T-helper 17 cell (primary cell): ENCODE data around the gene PTPRD. TPM values are rescaled to one million over a fixed set of nuclear protein-coding genes. Genes with fewer than 3 reads are reported as not detected.

Source experiments
- ATAC-seq: fragments of 150-1000 bp; cut with Tn5 transposase; 2 replicates; pipeline ENCODE4 v1.10.0; 2021; ENCODE audit warnings: mild to moderate bottlenecking, moderate library complexity
- DNase-seq, 3 donors: peaks; one replicate each; pipeline versions ENCODE4 v3.0.0 to v3.0.0-alpha.2; 2020 to 2021
- H3K9me3 ChIP-seq: one replicate; pipeline ENCODE4 v1.7.0; 2013; ENCODE audit warnings: low read length, mild to moderate bottlenecking; ENCODE audit not compliant: control insufficient read depth, poor library complexity, severe bottlenecking
- H3K27ac Mint-ChIP-seq: one replicate; pipeline ENCODE4 v1.8.0; 2022; ENCODE audit warnings: mild to moderate bottlenecking, moderate library complexity, mixed read lengths
- H3K27me3 Mint-ChIP-seq: one replicate; pipeline ENCODE4 v1.8.0; 2022; ENCODE audit warnings: mixed read lengths
- H3K36me3 Mint-ChIP-seq: one replicate; pipeline ENCODE4 v1.8.0; 2022; ENCODE audit warnings: low read depth, mixed read lengths
- H3K4me1 Mint-ChIP-seq: one replicate; pipeline ENCODE4 v1.8.0; 2022; ENCODE audit warnings: mild to moderate bottlenecking, mixed read lengths
- H3K4me3 Mint-ChIP-seq: one replicate; pipeline ENCODE4 v1.8.0; 2022; ENCODE audit warnings: mild to moderate bottlenecking, moderate library complexity, mixed read lengths
- total RNA-seq, 4 donors: library from RNA in 2 of 4; stranded (reverse) in 2 of 4; gene quantifications; one replicate each; pipeline ENCODE4 v1.2.3 and lab custom pipeline; 2022 to 2026

Gene PTPRD
- total RNA-seq, 2 donors from 2014 or later: not detected

DNA sequence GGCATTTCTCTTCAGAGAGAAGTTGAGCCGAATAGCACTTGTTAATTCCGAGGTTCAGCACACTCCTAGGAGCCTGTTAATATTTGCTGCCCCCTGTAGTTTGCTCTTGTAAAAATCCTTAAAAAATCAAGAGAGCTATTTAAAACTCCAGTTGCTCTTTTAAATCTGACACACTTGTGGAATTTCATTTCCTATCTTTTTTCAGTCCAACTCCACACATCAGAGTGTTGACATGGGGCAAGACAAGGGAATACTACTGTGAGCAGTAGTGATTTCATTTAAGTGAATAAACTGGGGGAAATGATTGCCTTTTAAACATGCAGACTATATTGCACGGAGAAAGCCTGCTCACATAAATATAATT, 1717.0 kb downstream of the PTPRD start:
- Mint-ChIP-seq H3K27me3 (peaks cover 18% of the 10 kb centered on the region), H3K4me1 (peaks cover 2% of the 10 kb centered on the region), H3K36me3 (no peaks in the 10 kb centered on the region), H3K27ac (no peak overlapping the region), H3K4me3 (no peak overlapping the region)
- no peaks in the 10 kb centered on the region for H3K9me3 ChIP-seq
- DNase-seq: no peak
- no peak for ATAC-seq

DNA sequence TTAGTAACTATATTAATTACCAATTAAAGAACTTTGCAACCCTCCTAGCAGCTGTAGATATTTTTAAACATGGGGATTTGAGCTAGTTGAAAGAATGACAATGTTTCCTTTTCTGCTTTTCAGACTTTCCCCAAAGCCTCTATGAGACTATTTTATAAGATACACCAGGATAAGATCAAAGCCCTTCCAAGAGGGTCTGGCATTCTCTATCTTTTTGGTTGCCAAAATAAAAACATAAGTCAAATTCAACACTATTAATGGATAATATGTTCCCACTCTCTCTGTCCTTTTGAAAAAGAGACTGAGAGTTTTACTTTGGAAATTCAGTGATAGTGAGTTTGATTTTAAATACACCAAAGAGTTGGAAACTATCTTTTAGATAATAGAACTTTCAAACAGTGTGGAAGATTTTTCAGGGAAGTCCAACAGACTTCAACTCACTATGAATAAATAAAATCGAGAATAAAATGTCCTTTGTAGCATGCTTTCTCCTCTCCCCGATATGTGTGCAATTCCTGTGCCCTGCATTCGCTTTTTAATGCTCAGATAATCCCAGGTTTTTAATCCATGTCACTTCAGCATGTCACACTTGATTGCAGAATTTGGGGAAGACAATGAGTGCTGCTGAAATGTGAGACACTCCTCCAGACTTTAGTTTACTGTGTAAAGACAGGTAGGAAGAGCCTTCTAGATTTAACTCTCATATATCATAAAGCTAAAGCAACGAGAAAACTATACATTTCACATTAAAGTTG, 1717.5 kb downstream of the PTPRD start:
- Mint-ChIP-seq H3K4me3 (no peak overlapping the region), H3K36me3 (no peaks in the 10 kb centered on the region), H3K27me3 (peaks cover 18% of the 10 kb centered on the region), H3K4me1 (peaks cover 2% of the 10 kb centered on the region), H3K27ac (no peak overlapping the region)
- DNase-seq (no peak), ATAC-seq (no peak)
- H3K9me3 ChIP-seq: no peaks in the 10 kb centered on the region

DNA sequence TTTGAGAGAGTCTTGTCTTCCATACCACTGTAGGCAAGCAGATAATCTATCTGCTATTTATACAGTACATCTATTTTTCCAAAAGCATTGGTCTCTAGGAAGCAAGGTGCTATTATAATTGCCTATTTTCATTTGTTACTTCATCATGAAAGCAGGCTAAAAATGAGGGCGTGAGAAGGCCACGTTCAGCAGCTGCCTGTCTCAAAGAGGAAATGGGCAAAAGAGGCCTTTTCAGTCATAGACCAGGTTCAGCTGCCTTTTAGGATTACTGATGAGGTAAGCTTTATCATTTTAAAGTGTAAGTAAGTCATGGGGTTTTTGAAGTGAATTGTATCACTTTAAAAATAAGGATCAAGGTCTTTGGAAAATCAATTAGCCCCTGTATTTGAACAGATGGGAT, 1722.1 kb downstream of the PTPRD start:
- no peak overlapping the region for H3K4me3 Mint-ChIP-seq
- no peak overlapping the region for H3K27ac Mint-ChIP-seq
- peaks cover 2% of the 10 kb centered on the region for H3K4me1 Mint-ChIP-seq
- DNase-seq: no peak
- H3K9me3 ChIP-seq: no peaks in the 10 kb centered on the region
- H3K36me3 Mint-ChIP-seq: no peaks in the 10 kb centered on the region
- peaks cover 5% of the 10 kb centered on the region for H3K27me3 Mint-ChIP-seq
- ATAC-seq: no peak

DNA sequence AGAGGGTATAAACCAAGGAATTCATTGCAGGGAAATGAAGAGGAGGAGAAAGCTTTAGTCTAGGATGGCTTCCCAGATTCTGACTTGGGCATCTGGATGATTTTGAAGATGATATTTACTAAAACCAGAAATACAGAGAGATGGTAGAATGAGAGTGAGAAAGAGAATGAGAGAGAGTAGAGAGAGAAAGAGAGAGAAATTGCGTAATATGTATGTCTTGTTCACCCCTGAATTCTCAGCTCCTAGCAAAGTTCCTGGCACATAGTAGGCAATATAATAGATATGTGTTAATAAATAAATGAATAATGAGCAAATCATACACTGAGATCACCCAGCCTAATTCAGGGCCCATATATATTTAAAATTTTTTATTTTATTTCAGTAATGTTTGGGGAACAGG, 1723.7 kb downstream of the PTPRD start:
- DNase-seq (no peak), ATAC-seq (no peak)
- Mint-ChIP-seq H3K36me3 (no peaks in the 10 kb centered on the region), H3K4me1 (no peaks in the 10 kb centered on the region), H3K27me3 (peaks cover 6% of the 10 kb centered on the region), H3K4me3 (no peak overlapping the region), H3K27ac (no peak overlapping the region)
- no peaks in the 10 kb centered on the region for H3K9me3 ChIP-seq

DNA sequence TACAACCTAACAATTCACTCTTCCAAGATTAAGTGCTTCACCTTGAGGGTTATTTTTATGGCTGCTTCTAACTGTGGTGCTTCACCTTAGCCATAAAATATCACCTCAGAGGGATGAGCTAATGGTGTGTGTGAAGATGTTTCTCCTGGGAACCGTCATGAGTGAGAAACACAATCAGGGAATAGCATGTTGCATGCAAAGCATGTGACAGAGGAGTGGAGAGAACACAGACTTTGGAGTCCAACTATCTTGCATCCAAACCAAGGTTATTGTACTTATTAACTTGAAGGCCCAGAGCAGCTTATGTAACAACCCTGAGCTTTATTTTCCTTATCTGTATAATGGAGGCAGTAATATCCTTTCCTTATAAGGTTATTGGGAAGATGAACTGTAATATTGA, 1724.2 kb downstream of the PTPRD start:
- no peak for ATAC-seq
- DNase-seq: no peak
- no peaks in the 10 kb centered on the region for H3K9me3 ChIP-seq
- Mint-ChIP-seq H3K36me3 (no peaks in the 10 kb centered on the region), H3K27ac (no peak overlapping the region), H3K27me3 (peaks cover 6% of the 10 kb centered on the region), H3K4me3 (no peak overlapping the region), H3K4me1 (no peaks in the 10 kb centered on the region)

DNA sequence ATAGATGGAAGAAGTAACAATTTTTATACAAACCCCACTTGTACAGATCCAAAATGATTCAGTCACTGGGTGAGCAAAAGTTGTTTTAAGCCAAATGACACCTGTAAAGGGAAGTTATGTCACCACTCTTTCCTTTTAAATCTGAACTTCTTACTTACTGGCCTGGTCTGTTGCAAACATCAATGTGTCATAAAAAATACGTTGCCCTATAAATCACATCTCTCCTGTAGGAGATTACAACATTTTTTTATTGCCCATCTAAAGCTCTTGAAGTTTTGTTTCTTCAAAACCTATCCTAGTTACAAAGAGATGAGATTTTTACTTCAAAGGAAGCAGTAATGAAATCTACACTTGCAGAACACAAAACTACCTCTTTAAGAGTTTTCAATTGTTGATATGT, 1725.4 kb downstream of the PTPRD start:
- no peak for DNase-seq
- Mint-ChIP-seq H3K27me3 (peaks cover 6% of the 10 kb centered on the region), H3K4me1 (no peaks in the 10 kb centered on the region), H3K27ac (no peak overlapping the region), H3K36me3 (no peaks in the 10 kb centered on the region), H3K4me3 (no peak overlapping the region)
- no peak for ATAC-seq
- H3K9me3 ChIP-seq: no peaks in the 10 kb centered on the region

DNA sequence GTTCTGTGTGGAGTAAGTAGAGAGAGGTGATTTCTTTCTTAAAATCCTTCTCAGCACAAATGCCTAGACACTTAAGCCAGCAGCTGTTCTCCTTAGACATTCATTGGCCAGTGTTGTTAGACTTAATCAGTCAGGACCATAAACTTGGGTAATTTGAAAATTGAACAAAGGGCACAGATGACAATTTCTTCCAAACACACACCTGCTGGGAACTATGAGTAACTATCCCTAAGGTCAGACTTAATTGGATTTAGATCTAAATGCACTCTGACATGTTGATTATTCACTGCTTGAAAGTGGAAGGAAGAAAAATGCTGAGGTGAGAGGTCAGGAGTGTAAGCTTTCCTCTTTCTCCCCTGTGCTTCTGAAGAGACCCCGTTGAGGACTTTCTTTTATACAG, 1729.5 kb downstream of the PTPRD start:
- Mint-ChIP-seq H3K4me3 (no peak overlapping the region), H3K27ac (no peak overlapping the region), H3K27me3 (peaks cover 12% of the 10 kb centered on the region), H3K4me1 (no peaks in the 10 kb centered on the region), H3K36me3 (no peaks in the 10 kb centered on the region)
- DNase-seq (no peak), ATAC-seq (no peak)
- H3K9me3 ChIP-seq: no peaks in the 10 kb centered on the region

DNA sequence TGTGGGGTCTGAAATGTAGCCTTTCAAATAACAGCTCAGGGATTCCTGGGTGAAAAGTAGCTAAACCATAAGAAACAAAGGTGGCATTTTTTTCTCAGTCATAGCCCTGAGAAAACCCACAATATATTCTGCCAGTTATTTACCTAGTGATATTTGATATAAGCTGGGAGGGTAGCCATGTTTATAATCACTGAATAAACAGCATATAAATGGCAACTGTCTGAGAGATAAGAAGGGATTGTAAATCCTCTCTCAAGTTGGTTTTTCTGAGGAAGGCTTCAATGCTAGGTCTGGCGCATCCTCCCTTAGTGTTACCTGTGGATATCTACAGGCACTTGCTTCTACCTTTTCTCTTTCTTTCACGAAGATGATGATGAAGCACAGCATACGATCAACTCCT, 1732.7 kb downstream of the PTPRD start:
- DNase-seq: no peak
- Mint-ChIP-seq H3K27ac (no peak overlapping the region), H3K27me3 (peaks cover 11% of the 10 kb centered on the region), H3K4me3 (no peak overlapping the region), H3K36me3 (no peaks in the 10 kb centered on the region), H3K4me1 (no peaks in the 10 kb centered on the region)
- H3K9me3 ChIP-seq: no peaks in the 10 kb centered on the region
- no peak for ATAC-seq

DNA sequence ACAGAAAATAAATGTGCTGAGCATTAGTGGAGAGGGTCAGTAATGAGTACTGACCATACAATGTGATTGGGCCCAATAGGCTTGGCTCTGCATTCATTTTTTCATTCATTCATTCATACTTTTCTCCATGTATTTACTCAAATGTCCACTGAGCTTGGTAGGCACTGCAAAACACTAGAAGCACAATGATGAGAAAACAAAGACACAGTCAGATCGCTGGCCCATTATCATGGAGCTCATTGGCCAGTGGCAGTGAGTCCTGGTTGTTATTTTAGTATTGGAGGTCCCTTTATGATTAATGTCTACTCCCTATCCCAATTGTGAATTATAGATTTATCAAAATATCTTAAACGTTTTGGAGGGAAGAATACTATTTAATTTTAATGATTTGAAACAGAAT, 1733.5 kb downstream of the PTPRD start:
- Mint-ChIP-seq H3K27ac (no peak overlapping the region), H3K36me3 (no peaks in the 10 kb centered on the region), H3K4me1 (no peaks in the 10 kb centered on the region), H3K27me3 (peaks cover 6% of the 10 kb centered on the region), H3K4me3 (no peak overlapping the region)
- no peaks in the 10 kb centered on the region for H3K9me3 ChIP-seq
- DNase-seq (no peak), ATAC-seq (no peak)

DNA sequence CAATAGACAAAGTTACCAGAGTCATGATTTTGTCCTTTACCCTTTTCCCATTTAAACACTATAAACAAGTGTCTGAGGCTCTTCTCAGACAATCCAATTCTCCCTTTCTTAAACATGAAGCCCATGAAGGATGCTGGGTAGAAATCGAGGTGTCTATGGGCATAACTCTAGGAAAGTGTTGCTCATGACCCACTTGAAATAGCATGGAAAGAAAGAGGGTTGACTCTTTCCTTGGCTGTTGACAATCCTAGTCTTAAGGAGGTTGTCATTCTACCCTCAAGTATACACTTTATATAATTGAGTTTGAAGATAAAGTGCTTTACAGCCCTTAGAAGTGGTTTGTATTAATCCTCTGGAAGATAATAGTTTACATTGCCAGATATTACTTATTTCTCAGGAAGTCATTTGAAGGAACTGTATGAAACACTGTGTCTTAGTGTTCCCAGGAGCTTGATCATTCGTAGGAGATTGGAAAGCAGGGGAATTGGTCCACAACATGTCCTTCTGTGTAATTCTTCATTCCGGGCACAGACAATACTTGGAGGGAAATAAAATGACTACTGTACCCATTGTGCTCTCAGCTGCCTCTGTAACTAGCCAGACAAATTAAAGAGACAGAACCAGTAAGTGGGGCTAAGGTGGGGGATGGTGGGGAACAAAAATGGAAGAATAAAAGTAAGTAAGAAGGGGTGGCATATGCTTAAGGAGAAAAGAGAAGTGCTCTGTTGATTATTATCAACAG, 1734.9 kb downstream of the PTPRD start:
- no peaks in the 10 kb centered on the region for H3K9me3 ChIP-seq
- H3K27ac Mint-ChIP-seq: no peak overlapping the region
- H3K27me3 Mint-ChIP-seq: peaks cover 13% of the 10 kb centered on the region
- ATAC-seq: no peak
- H3K4me3 Mint-ChIP-seq: no peak overlapping the region
- no peak for DNase-seq
- H3K4me1 Mint-ChIP-seq: no peaks in the 10 kb centered on the region
- no peaks in the 10 kb centered on the region for H3K36me3 Mint-ChIP-seq

DNA sequence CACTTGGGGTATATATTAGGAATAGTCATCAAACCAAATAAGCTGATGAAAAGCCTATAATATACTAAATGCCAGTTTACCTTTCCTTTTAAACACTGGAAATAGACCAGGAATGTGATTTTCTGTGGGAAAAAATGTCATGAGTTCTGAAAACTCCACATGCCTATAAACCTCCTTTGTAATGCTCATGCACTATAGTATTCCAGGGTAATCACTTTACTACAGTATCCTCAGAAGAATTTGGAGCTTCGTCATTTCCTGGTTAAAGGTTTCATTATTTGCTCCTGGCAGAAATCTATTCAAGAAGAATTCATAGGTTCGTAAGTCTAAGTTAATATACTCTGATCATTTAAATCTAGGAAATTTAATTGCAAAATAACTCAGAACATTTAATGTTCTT, 1736.5 kb downstream of the PTPRD start:
- Mint-ChIP-seq H3K4me3 (no peak overlapping the region), H3K4me1 (no peaks in the 10 kb centered on the region), H3K27ac (no peak overlapping the region), H3K36me3 (no peaks in the 10 kb centered on the region), H3K27me3 (peaks cover 9% of the 10 kb centered on the region)
- no peaks in the 10 kb centered on the region for H3K9me3 ChIP-seq
- no peak for ATAC-seq
- DNase-seq: no peak

DNA sequence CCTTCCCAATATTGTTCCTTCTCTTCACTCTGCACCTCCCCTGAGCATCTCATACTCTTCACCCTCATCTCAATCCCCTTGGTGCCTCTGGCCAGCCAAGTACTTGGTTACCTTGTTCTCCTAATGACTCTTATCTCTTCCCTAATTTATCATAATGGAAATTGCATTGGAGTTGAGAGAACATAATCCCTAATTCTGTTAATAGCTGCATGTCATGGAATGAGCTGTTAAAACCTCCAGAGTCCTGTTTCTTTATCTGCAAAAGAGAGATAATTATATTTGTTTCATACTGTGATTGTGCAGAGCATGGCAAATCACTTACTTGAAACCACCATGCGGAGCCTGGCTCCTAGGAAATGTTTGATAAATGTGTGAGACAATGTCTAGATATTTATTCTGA, 1738.3 kb downstream of the PTPRD start:
- DNase-seq (no peak), ATAC-seq (no peak)
- H3K4me3 Mint-ChIP-seq: no peak overlapping the region
- no peaks in the 10 kb centered on the region for H3K9me3 ChIP-seq
- H3K36me3 Mint-ChIP-seq: no peaks in the 10 kb centered on the region
- no peaks in the 10 kb centered on the region for H3K4me1 Mint-ChIP-seq
- no peak overlapping the region for H3K27ac Mint-ChIP-seq
- H3K27me3 Mint-ChIP-seq: peaks cover 16% of the 10 kb centered on the region

DNA sequence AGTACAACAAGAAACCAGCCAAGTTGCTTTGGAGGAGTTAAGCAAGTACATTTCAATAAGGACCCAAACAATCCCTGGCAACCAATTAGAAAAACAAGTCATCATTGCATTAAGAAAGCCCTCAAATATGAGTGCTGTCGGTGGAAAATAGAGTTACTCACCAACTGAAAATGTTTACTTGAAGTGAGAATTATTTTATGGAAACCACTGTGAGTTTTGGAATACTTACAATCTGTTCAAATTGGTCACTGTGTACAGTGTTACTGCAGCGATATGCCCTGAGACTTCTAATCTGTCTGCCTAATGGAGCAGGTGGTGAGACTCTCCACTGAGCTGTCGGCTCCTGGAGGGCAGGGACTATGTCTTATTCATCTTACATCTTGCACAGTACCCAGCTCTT, 1740.0 kb downstream of the PTPRD start:
- Mint-ChIP-seq H3K4me3 (no peak overlapping the region), H3K27ac (no peak overlapping the region), H3K4me1 (no peaks in the 10 kb centered on the region), H3K27me3 (peaks cover 23% of the 10 kb centered on the region), H3K36me3 (no peaks in the 10 kb centered on the region)
- no peaks in the 10 kb centered on the region for H3K9me3 ChIP-seq
- DNase-seq (no peak), ATAC-seq (no peak)
